H9 (cell line): Measurements from ENCODE around the gene NSMF. TPM values are rescaled to one million over a fixed set of nuclear protein-coding genes. Genes with fewer than 3 reads are reported as not detected.

ENCODE experiments used
- DNase-seq: peaks from one replicate; pipeline ENCODE4 v3.0.0-alpha.2; 2017
- H2AFZ ChIP-seq: one replicate; pipeline ENCODE4 v1.6.1; 2013; ENCODE audit warnings: mild to moderate bottlenecking, low read length, control low read depth, moderate library complexity
- H2AK5ac ChIP-seq: 2 replicates; pipeline ENCODE4 v1.6.1; 2013; ENCODE audit warnings: low read length, control low read depth, mixed read lengths; ENCODE audit not compliant: insufficient read length
- H2BK120ac ChIP-seq: one replicate; pipeline ENCODE4 v1.6.1; 2013; ENCODE audit warnings: low read depth, mild to moderate bottlenecking, low read length, control low read depth, inconsistent platforms; ENCODE audit not compliant: poor library complexity, severe bottlenecking
- H2BK12ac ChIP-seq: 2 replicates; pipeline ENCODE4 v1.6.1; 2013; ENCODE audit warnings: low read length, control low read depth, mixed read lengths, low read depth; ENCODE audit not compliant: insufficient read length
- H2BK15ac ChIP-seq: 2 replicates; pipeline ENCODE4 v1.6.1; 2013; ENCODE audit warnings: low read depth, low read length, control low read depth
- H2BK20ac ChIP-seq: one replicate; pipeline ENCODE4 v1.6.1; 2013; ENCODE audit warnings: low read depth, mild to moderate bottlenecking, low read length, control low read depth, inconsistent platforms; ENCODE audit not compliant: poor library complexity, severe bottlenecking
- H2BK5ac ChIP-seq: 2 replicates; pipeline ENCODE4 v1.6.1; 2013; ENCODE audit warnings: low read length, control low read depth, mixed read lengths; ENCODE audit not compliant: insufficient read length
- H3K14ac ChIP-seq: 2 replicates; pipeline ENCODE4 v1.6.1; 2013; ENCODE audit warnings: low read length, control low read depth; ENCODE audit not compliant: insufficient read depth
- H3K18ac ChIP-seq: 2 replicates; pipeline ENCODE4 v1.6.1; 2013; ENCODE audit warnings: low read depth, mild to moderate bottlenecking, mixed read lengths, low read length, control low read depth; ENCODE audit not compliant: insufficient read length
- H3K23ac ChIP-seq: 2 replicates; pipeline ENCODE4 v1.6.1; 2013; ENCODE audit warnings: low read length, control low read depth, mixed read lengths, low read depth; ENCODE audit not compliant: insufficient read length
- H3K23me2 ChIP-seq: 2 replicates; pipeline ENCODE4 v1.6.1; 2013; ENCODE audit warnings: low read depth, mild to moderate bottlenecking, mixed read lengths, low read length, control low read depth; ENCODE audit not compliant: insufficient read length, poor library complexity, severe bottlenecking
- H3K27ac ChIP-seq: 2 replicates; pipeline ENCODE4 v1.5.1; 2013; ENCODE audit warnings: low read length, control low read depth, mixed read lengths, low read depth; ENCODE audit not compliant: insufficient read length
- H3K27me3 ChIP-seq: 2 replicates; pipeline ENCODE4 v1.6.1; 2013; ENCODE audit warnings: low read length, control low read depth, inconsistent platforms; ENCODE audit not compliant: insufficient read depth
- H3K4ac ChIP-seq: 2 replicates; pipeline ENCODE4 v1.6.1; 2013; ENCODE audit warnings: low read depth, mild to moderate bottlenecking, control low read depth, inconsistent platforms, low read length, moderate library complexity
- H3K4me1 ChIP-seq: 2 replicates; pipeline ENCODE4 v1.6.1; 2013; ENCODE audit warnings: low read length, control low read depth, inconsistent platforms; ENCODE audit not compliant: insufficient read depth
- H3K4me2 ChIP-seq: 2 replicates; pipeline ENCODE4 v1.6.1; 2013; ENCODE audit warnings: low read length, control low read depth, mixed read lengths; ENCODE audit not compliant: insufficient read length, insufficient read depth
- H3K56ac ChIP-seq: 2 replicates; pipeline ENCODE4 v1.6.1; 2013; ENCODE audit warnings: low read depth, mild to moderate bottlenecking, mixed read lengths, low read length, control low read depth; ENCODE audit not compliant: insufficient read length
- H3K79me1 ChIP-seq: 2 replicates; pipeline ENCODE4 v1.6.1; 2013; ENCODE audit warnings: low read depth, mild to moderate bottlenecking, moderate library complexity, low read length, control low read depth, inconsistent platforms; ENCODE audit not compliant: insufficient read depth, poor library complexity, severe bottlenecking
- H3K79me2 ChIP-seq: 2 replicates; pipeline ENCODE4 v1.6.1; 2013; ENCODE audit warnings: low read length, control low read depth, inconsistent platforms; ENCODE audit not compliant: insufficient read depth
- H3K9ac ChIP-seq: 2 replicates; pipeline ENCODE4 v1.6.1; 2013; ENCODE audit warnings: low read length, control low read depth, mixed read lengths; ENCODE audit not compliant: insufficient read length; ENCODE audit errors: extremely low read depth
- H3K9me3 ChIP-seq: one replicate; pipeline ENCODE4 v1.6.1; 2013; ENCODE audit warnings: low read depth, low read length, inconsistent platforms; ENCODE audit not compliant: control insufficient read depth
- H3T11ph ChIP-seq: one replicate; pipeline ENCODE4 v1.6.1; 2013; ENCODE audit warnings: mild to moderate bottlenecking, low read length, control low read depth, inconsistent platforms
- H4K20me1 ChIP-seq: one replicate; pipeline ENCODE4 v1.6.1; 2013; ENCODE audit not compliant: control insufficient read depth, insufficient read length, insufficient read depth
- H4K5ac ChIP-seq: 2 replicates; pipeline ENCODE4 v1.6.1; 2013; ENCODE audit warnings: low read depth, mild to moderate bottlenecking, mixed read lengths, low read length, control low read depth; ENCODE audit not compliant: insufficient read length
- H4K8ac ChIP-seq: replicated peaks from 2 replicates; pipeline ENCODE4 v1.6.1; 2013; ENCODE audit warnings: low read length, control low read depth, mixed read lengths, low read depth; ENCODE audit not compliant: insufficient read length
- H4K91ac ChIP-seq: 2 replicates; pipeline ENCODE4 v1.6.1; 2013; ENCODE audit warnings: low read depth, mild to moderate bottlenecking, moderate library complexity, mixed read lengths, low read length, control low read depth; ENCODE audit not compliant: insufficient read length
- H3K27ac Mint-ChIP-seq, 3 experiments: 2 replicates in 2 of 3; 3 replicates in 1 of 3; pipeline ENCODE4 v1.8.0; 2020 to 2021; ENCODE audit warnings: mixed read lengths in 3 of 3, mild to moderate bottlenecking in 1 of 3, moderate library complexity in 1 of 3
- H3K27me3 Mint-ChIP-seq: 2 replicates; pipeline ENCODE4 v1.8.0; 2021; ENCODE audit warnings: low read depth, mild to moderate bottlenecking, moderate library complexity, mixed read lengths
- H3K36me3 Mint-ChIP-seq, 3 experiments: 2 replicates in 2 of 3; 3 replicates in 1 of 3; pipeline ENCODE4 v1.8.0; 2020 to 2021; ENCODE audit warnings: low read depth in 3 of 3, mixed read lengths in 3 of 3; ENCODE audit not compliant: insufficient read depth in 1 of 3
- H3K4me1 Mint-ChIP-seq, 2 experiments: 2 replicates each; pipeline ENCODE4 v1.8.0; 2020; ENCODE audit warnings: mixed read lengths in 2 of 2
- H3K4me3 Mint-ChIP-seq, 2 experiments: 2 replicates in 1 of 2; 3 replicates in 1 of 2; pipeline ENCODE4 v1.8.0; 2020 to 2021; ENCODE audit warnings: mild to moderate bottlenecking in 2 of 2, mixed read lengths in 2 of 2, moderate library complexity in 1 of 2
- H3K9me3 Mint-ChIP-seq, 2 experiments: 2 replicates in 1 of 2; 3 replicates in 1 of 2; pipeline ENCODE4 v1.8.0; 2020; ENCODE audit warnings: mild to moderate bottlenecking in 2 of 2, mixed read lengths in 2 of 2, moderate library complexity in 1 of 2
- CTCF ChIP-seq: fragments of 200-600 bp; sonication (generic); conservative IDR thresholded peaks from 3 replicates; pipeline ENCODE4 v1.8.0; 2021; ENCODE audit warnings: antibody characterized with exemption, mild to moderate bottlenecking
- WGBS: extraction: QIAGEN DNeasy Blood & Tissue Kit; methylation state at CpG from one replicate; pipeline ENCODE4 v1.1.7; 2013; ENCODE audit warnings: missing lambda C conversion rate, low lambda C conversion rate, mixed read lengths; ENCODE audit not compliant: insufficient read length; ENCODE audit errors: extremely low coverage; 5-methylcytosine and 5-hydroxymethylcytosine counted together
- total RNA-seq: library from RNA; stranded (reverse); gene quantifications from 2 replicates; pipeline ENCODE4 v1.2.1, GENCODE V29; 2021

NSMF gene
- total RNA-seq, 1 experiment from 2014 or later, result 46.3 TPM

DNA sequence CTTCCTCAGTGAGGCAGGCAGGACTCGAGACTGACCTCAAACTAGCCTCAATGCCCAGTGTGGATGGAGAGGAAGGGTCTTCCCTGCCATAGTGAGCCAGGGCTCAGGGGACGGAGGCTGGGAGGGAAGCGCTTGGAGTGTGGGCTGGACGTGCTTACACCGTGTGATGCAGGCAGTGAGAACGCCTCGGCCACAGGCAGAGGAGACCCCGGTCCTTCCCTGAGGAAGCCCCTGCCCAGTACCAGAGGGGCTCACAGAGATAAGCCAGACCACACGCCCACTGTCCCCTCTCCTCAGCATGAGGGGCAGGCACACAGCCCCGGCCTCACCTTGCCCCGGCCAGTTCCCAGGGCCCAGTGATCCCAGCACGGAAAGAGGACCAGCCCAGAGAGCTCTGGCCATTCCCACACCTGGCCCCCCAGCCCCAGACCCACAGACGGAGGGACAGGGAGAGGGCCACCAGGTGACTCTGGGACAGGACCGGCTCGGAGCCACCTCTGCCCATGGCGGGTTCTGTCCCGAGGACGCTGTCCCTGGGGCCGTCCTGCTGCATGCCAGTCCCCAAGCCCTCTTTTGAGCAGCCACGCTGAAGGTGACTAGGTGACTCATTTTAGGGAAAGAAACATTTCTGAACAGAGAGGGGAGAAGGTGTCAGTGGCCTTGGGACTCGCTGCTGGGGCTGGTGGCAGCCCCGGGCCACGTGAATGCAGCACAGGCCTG, 6.0 kb upstream of the NSMF start:
- no peaks in the 10 kb centered on the region for H3K79me2 ChIP-seq
- no peak overlapping the region for H2BK15ac ChIP-seq
- no peak overlapping the region for H4K91ac ChIP-seq
- H2AFZ ChIP-seq, result no peak overlapping the region
- no peak overlapping the region for H4K5ac ChIP-seq
- H3K9me3 ChIP-seq, result no peaks in the 10 kb centered on the region
- Mint-ChIP-seq H3K27me3 (peaks cover 30% of the 10 kb centered on the region), H3K36me3 (no peaks in the 10 kb centered on the region), H3K4me1 (no peaks in the 10 kb centered on the region), H3K9me3 (no peaks in the 10 kb centered on the region), H3K4me3 (no peak overlapping the region), H3K27ac (no peak overlapping the region)
- H3K27me3 ChIP-seq, result no peaks in the 10 kb centered on the region; the same call in 1 of the 2 replicates
- H3K14ac ChIP-seq, result no peak overlapping the region
- no peak overlapping the region for H2AK5ac ChIP-seq
- H3K23ac ChIP-seq, result no peak overlapping the region
- no peak overlapping the region for H3K4ac ChIP-seq
- no peaks in the 10 kb centered on the region for H3K4me1 ChIP-seq
- H3K23me2 ChIP-seq, result peaks cover 5% of the 10 kb centered on the region
- H3K27ac ChIP-seq, result no peak overlapping the region
- no peak overlapping the region for H2BK20ac ChIP-seq
- H3K18ac ChIP-seq, result no peak overlapping the region
- WGBS, result no CpG with 5 or more reads among the region's 23 CpGs
- no peak for DNase-seq
- no peak overlapping the region for H2BK12ac ChIP-seq
- H3K4me2 ChIP-seq, result no peak overlapping the region
- no peak for TF ChIP-seq CTCF
- no peak overlapping the region for H3T11ph ChIP-seq
- no peak overlapping the region for H3K9ac ChIP-seq
- no peak overlapping the region for H2BK120ac ChIP-seq
- no peak overlapping the region for H4K8ac ChIP-seq
- H3K79me1 ChIP-seq, result no peaks in the 10 kb centered on the region
- H3K56ac ChIP-seq, result no peak overlapping the region
- H4K20me1 ChIP-seq, result no peaks in the 10 kb centered on the region
- H2BK5ac ChIP-seq, result no peak overlapping the region
